Measurements from ENCODE around the gene INKA2. TPM values are rescaled to one million over a fixed set of nuclear protein-coding genes. Genes with fewer than 3 reads are reported as not detected.
"Not testable (repeated sequence)": the region's sequence is repeated elsewhere in the genome, so short reads cannot be mapped to it uniquely, and the experiment has no call there.

INKA2 gene
- total RNA-seq, 1 donor from 2014 or later: 13.7 TPM

- intact Hi-C loops (cut with DNase I): loop anchor here (1.0 to 5.0 kb wide), 5 partner anchors 16 to 274 kb away; partner anchors contain the start of gene INKA2
- DNase-seq (ENCODE audit: low spot score): no peak
These were observed 15.8 kb upstream of the INKA2 start for GRCh38 chr1:111754984-111755330.

- no peak for DNase-seq (ENCODE audit: low spot score)
- intact Hi-C loops (cut with DNase I): no loop called here
These were observed 12.8 kb upstream of the INKA2 start for GRCh38 chr1:111751906-111752575.

- no peak for DNase-seq (ENCODE audit: low spot score)
- intact Hi-C loops (cut with DNase I): no loop called here
These were observed 11.7 kb upstream of the INKA2 start for GRCh38 chr1:111750856-111751255.

- no peak for DNase-seq (ENCODE audit: low spot score)
- intact Hi-C loops (cut with DNase I): no loop called here
These were observed 10.4 kb upstream of the INKA2 start for GRCh38 chr1:111749628-111750027.

GRCh38 chr1:111747947-111748346 lies 8.8 kb upstream of the INKA2 start:
- no peak for DNase-seq (ENCODE audit: low spot score)
- intact Hi-C loops (cut with DNase I): no loop called here

GRCh38 chr1:111747282-111747734 lies 8.1 kb upstream of the INKA2 start:
- DNase-seq (ENCODE audit: low spot score): no peak
- intact Hi-C loops (cut with DNase I): no loop called here

- DNase-seq (ENCODE audit: low spot score): no peak
- intact Hi-C loops (cut with DNase I): no loop called here
These were observed 7.4 kb upstream of the INKA2 start for GRCh38 chr1:111746614-111746999.

- intact Hi-C loops (cut with DNase I): no loop called here
- no peak for DNase-seq (ENCODE audit: low spot score)
These were observed 6.7 kb upstream of the INKA2 start for GRCh38 chr1:111745675-111746613.

GRCh38 chr1:111743679-111744101 lies 4.5 kb upstream of the INKA2 start:
- intact Hi-C loops (cut with DNase I): no loop called here
- no peak for DNase-seq (ENCODE audit: low spot score)

GRCh38 chr1:111742938-111743549 lies 3.8 kb upstream of the INKA2 start:
- DNase-seq (ENCODE audit: low spot score): no peak
- intact Hi-C loops (cut with DNase I): no loop called here

- intact Hi-C loops (cut with DNase I); DNase-seq (ENCODE audit: low spot score): not testable (repeated sequence)
These were observed 3.1 kb upstream of the INKA2 start for GRCh38 chr1:111742292-111742691.

- DNase-seq (ENCODE audit: low spot score): peak; percentile 86
- intact Hi-C loops (cut with DNase I): loop anchor here (1.0 to 5.0 kb wide), 4 partner anchors 15 to 233 kb away; partner anchors contain the start of gene DDX20
These were observed 950 bp upstream of the INKA2 start for GRCh38 chr1:111739925-111740765.

GRCh38 chr1:111738436-111739193 lies 580 bp downstream of the INKA2 start:
- peak; percentile 92 for DNase-seq (ENCODE audit: low spot score)
- intact Hi-C loops (cut with DNase I): loop anchor here (1.0 to 5.0 kb wide), 4 partner anchors 17 to 231 kb away; partner anchors contain the start of gene DDX20

- no peak for DNase-seq (ENCODE audit: low spot score)
- intact Hi-C loops (cut with DNase I): loop anchor here (2.0 to 5.0 kb wide), 3 partner anchors 17 to 231 kb away; no protein-coding TSS in a partner anchor
These were observed 1.1 kb downstream of the INKA2 start for GRCh38 chr1:111738133-111738435.

GRCh38 chr1:111737216-111738132 lies 1.7 kb downstream of the INKA2 start:
- intact Hi-C loops (cut with DNase I): loop anchor here (2.0 to 5.0 kb wide), 3 partner anchors 17 to 230 kb away; no protein-coding TSS in a partner anchor
- no peak for DNase-seq (ENCODE audit: low spot score)

GRCh38 chr1:111736548-111737215 lies 2.5 kb downstream of the INKA2 start:
- DNase-seq (ENCODE audit: low spot score): peak; percentile 89
- intact Hi-C loops (cut with DNase I): loop anchor here (5.0 kb wide), 2 partner anchors 114 to 229 kb away; no protein-coding TSS in a partner anchor

Measured in cardiac septum (tissue), 1 donor.